T-helper 2 cell (primary cell): ENCODE results near the gene NT5DC2.

Experiments
- DNase-seq, 5 experiments: peaks; one replicate each; pipeline versions ENCODE4 v3.0.0 to v3.0.0-alpha.2; 2012 to 2022

Gene NT5DC2

GRCh38 chr3:52509753-52510328 lies 23.8 kb downstream of the NT5DC2 start:
- DNase-seq, result no peak

- no peak for DNase-seq
Observed at GRCh38 chr3:52507359-52507758, 26.3 kb downstream of the NT5DC2 start.

DNA sequence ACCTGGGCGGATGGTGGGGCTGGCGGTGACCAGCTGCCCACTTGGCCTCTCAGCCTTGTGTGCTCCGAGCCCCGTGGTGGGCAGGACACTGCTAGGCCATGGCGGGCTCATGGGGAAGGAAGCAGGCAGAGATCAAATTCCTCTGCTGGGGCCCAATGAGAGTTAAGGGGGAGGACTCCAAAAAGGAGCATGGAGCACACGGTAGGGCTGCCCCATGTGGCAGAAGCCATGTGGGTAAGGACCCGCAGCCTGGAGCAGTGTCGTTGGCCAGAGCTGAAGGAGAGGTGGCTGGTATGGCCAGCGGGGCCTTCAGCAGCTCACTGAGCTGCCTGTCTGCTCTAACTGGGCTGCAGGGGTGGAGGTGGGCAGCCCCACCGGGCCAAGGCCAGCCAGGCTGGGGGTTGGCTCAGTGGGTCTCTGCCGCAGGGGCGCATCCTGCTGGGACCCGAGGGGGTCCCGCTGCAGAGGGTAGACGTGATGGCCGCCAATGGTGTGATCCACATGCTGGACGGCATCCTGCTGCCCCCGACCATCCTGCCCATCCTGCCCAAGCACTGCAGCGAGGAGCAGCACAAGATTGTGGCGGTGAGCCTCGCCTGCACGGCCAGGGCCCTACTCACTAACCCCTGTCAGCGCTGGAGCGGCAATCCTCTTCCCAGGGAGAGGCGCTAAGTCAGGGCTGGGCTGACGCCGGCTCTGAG lies 27.2 kb downstream of the NT5DC2 start:
- DNase-seq, result no peak

DNA sequence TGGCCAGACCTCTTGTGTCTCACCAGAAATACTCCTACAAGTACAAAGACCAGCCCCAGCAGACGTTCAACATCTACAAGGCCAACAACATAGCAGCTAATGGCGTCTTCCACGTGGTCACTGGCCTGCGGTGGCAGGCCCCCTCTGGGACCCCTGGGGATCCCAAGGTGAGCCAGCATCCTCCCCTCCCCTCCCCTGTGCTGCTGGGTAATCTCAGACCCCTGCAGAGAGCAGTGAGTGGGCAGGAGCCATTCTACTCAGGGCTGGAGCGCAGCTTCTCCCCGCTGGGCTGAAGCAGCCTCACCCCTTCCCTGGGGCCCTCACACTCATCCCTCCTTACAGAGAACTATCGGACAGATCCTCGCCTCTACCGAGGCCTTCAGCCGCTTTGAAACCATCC lies 28.7 kb downstream of the NT5DC2 start:
- no peak for DNase-seq

DNA sequence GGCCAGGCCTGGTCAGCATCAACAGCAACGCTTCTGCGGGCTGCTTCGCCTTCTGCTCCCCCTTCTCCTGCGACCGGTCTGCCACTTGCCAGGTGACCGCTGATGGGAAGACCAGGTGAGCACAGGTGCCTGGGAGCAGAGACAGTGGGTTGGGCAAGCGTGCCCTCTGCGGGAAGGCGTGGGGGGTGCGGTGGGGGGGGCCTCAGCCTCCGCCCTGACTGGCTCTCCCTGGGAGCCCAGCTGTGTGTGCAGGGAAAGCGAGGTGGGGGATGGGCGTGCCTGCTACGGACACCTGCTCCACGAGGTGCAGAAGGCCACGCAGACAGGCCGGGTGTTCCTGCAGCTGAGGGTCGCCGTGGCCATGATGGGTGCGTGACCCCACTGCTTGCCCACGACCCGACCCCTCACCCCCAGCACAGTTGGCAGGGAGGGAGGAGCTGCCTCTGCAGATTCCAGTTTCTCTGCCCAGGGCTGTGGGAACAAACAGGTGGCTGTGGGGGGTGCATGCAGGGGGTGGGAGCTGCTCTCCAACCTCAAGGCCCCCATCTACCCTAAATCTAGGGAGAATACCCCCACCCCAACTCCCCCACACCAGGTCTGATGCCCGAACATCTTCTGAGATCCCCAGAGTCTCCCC lies 29.8 kb downstream of the NT5DC2 start:
- no peak for DNase-seq

GRCh38 chr3:52502808-52503350 lies 30.8 kb downstream of the NT5DC2 start:
- no peak for DNase-seq

DNA sequence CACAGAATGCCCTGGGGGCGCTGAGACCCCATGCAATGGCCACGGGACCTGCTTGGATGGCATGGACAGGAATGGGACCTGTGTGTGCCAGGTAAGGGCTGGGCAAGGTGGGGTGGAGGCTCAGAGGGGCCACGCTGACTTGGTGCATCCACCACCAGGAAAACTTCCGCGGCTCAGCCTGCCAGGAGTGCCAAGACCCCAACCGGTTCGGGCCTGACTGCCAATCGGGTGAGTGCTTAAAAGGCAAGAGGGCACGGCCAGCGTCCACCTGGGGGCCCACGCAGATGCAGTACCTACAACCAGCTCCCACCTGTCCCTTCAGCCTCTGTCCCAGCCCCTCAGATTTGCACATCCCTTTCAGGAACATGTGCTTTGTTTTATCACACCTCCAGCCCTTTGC lies 31.7 kb downstream of the NT5DC2 start:
- DNase-seq, result no peak

DNA sequence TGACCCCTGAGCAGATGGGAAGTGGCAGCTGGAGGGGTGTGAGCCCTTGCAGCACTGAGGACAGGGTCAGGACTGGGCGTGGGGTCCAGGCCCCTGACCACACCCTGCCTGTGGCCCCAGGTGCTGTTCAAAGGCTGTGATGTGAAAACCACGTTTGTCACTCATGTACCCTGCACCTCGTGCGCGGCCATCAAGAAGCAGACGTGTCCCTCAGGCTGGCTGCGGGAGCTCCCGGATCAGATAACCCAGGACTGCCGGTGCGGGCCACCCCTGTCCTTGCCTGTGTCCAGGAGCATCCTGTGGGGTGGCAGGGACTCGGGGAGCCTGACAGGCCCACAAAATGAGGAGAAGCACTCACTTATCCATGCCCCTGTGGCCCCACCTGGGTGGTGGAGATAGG lies 32.6 kb downstream of the NT5DC2 start:
- DNase-seq, result no peak

- no peak for DNase-seq
Observed at GRCh38 chr3:52498137-52499054, 35.3 kb downstream of the NT5DC2 start.

DNA sequence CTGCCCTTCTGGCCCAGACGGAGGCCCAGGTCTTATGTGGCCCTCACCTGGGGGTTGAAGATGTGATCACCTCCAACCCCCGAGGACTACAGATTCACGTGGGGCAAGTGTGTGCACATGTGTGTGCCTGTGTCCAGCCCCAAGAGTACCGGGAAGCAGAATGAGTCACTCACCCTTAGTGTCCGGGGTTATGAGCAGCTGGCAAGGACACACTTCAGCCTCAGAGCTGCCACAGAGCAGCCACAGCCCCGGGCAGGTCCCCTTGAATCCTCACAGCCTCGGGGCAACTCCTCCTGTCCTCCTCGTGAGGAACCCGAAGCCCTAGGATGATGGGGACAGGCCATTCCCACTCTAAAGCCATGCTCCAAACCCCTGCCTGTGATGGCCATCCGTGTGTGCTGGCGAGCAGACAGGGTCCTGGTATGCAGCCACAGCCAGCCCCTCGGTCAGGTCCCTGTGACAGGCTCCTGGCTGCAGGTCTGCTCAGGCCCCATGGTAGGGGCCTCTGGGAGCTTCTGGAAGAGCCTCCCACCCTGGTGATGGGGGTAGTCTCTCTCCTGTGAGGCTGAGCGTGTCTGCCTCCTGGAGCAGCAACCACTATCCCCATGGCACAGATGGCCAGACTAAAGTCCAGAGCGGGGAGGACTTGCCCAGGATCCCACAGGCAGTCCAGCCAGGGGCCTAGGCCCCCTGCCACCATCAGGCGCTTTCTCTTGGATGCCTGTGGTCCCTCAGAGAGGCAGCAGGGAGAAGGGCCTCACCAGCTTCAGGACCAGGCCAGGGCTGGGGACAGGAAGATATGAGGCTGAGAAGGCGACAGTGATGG lies 37.7 kb downstream of the NT5DC2 start:
- no peak for DNase-seq

DNA sequence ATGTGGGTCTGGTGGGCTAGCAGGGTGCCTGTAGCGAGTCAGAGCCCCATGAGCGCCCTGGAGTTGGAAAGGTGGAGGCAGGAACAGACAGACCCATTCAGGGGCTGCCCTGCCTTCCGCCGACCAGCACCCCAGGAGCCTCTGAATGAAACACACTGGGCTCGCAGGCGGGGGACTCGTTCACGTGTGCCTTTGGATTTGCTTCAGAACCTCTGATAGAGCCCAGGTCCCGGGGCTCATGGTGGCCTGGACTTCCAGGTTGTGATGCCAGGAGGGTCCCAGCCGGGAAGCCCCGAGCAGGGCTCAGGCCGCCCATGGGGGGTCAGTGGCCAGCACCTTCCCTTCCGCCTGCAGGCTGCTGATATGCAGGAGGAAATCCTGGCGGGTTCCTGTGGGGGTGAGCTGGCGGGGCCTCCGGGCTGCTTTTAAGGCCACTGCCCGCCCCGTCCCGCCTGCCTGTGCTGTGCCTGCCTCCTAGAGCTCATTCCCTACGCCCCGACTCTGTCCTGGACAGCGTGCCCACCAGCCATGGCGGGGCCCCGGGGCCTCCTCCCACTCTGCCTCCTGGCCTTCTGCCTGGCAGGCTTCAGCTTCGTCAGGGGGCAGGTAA lies 38.7 kb downstream of the NT5DC2 start, which contains the start of gene STAB1:
STAB1 (plus strand) TSS at position 453 of the 610 bp plus-strand sequence; CDS start at position 529, 76 bp downstream.
- no peak for DNase-seq

- no peak for DNase-seq
Observed at GRCh38 chr3:52494445-52494844, 39.2 kb downstream of the NT5DC2 start.

DNA sequence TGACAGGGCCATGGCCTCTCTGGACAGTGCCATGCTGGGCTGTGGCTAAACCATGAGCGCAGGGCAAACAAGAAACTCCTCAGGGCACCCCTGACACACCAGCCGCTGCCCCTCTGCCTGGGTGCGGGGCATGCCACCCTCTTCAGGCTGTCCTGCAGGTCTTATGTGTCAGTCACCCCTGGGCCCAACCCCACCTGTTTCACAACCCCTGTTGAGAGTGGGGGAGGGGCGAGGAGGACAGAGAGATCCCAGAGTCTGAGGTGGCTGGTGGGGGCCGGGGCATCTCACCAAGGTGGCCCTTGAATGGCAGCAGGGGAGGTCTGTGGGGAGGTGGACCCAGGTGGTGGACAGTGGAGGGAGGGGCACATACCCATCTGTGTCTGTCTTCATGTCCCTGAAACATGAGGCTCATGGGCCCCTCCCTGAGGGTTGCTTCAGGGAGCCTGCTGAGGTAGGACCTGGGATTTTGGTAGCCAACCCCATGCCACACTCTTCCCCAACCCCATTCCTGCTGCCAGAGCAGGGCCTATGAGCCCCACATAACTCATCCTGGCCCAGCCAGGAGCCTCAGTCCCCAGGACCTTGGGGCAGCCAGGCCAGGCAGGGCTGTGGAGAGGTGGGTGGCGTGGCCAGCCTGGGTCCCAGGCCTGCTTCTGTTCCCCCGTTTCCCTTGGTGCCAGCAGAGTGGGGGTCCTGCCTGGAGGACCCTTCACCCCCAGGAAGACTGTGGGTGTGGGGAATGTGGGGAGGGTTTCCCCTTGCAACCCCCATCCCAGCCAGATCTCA lies 40.2 kb downstream of the NT5DC2 start:
- DNase-seq, result no peak

DNA sequence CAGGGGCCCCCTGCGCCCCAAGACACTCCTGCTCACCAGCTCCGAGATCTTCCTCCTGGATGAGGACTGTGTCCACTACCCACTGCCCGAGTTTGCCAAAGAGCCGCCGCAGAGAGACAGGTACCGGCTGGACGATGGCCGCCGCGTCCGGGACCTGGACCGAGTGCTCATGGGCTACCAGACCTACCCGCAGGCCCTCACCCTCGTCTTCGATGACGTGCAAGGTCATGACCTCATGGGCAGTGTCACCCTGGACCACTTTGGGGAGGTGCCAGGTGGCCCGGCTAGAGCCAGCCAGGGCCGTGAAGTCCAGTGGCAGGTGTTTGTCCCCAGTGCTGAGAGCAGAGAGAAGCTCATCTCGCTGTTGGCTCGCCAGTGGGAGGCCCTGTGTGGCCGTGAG lies 41.6 kb downstream of the NT5DC2 start:
- DNase-seq, result no peak

DNA sequence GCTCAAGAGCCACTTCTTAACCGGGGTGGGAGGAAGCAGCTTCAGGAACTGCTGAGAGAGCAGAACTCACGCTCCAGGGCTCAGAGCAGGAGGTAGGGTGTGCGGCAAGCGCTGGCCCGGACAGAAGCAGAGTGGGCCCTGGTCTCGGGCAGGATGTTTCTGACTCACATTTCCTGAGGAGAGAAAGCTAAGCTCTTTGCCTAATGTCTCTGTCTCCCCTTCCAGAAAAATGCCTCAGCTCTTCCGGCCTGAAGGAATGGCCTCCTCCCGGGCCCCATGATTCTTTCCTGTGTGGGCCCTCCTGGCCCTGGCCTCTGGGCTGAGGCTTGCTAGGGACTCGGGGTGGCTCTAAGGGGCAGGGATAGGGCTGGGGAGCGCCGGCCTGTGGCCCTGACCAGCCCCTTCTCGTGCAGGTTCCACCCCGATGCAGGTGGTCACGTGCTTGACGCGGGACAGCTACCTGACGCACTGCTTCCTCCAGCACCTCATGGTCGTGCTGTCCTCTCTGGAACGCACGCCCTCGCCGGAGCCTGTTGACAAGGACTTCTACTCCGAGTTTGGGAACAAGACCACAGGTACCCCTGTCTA lies 42.6 kb downstream of the NT5DC2 start:
- no peak for DNase-seq

GRCh38 chr3:52490035-52490938 lies 43.4 kb downstream of the NT5DC2 start:
- no peak for DNase-seq

DNA sequence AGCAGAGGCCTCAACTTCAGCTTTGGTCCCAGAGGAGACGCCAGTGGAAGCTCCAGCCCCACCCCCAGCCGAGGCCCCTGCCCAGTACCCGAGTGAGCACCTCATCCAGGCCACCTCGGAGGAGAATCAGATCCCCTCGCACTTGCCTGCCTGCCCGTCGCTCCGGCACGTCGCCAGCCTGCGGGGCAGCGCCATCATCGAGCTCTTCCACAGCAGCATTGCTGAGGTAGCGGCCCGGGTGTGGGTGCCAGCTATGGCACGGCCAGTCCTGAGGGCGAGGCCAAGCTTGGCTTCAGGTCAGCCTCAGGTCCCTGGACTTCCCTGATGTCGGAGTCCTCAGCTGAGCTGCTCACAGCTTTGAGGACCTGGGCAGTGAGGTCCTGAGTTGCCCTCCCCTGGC lies 44.2 kb downstream of the NT5DC2 start:
- DNase-seq, result no peak

DNA sequence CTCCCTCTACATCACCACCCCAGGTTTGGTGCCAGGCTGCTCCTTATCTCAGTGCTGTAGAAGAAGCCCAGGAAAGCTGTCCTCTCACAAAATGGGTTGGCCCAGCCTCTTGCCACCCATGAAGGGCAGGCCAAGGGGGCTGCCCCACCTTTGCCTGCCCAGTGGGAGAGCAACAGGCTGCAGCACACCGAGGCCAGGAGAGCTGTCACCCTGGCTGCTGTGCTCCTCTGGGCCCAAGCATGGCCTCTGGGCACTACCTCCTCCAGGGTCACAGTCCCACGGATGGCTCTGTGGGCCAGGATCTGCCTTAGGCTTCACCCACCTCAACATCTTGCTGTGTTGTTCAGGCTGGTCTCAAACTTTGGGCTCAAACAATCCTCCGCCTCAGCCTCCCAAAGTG lies 44.9 kb downstream of the NT5DC2 start:
- DNase-seq, result no peak
